ENCODE data around the gene MAPK4.

DNA sequence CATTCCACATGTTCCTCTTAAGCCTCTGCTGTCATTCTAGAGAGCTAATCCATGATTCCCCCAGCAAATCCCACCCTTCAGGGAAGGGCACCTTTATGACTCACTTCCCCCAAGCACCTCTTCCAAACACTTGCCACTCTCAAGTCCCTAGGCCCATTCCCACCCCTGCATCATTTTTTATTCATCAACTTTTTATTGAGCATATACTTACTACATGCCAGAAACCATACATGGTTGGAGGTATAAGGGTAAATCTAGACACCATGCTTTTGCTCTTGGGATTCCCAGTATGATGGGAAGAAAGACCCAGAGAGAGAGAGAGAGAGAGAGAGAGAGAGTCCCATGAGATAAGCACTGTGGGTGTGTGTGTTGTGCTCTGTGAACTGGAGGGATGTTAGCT, 87.9 kb downstream of the MAPK4 start:
- TF ChIP-seq, protein P1, sequence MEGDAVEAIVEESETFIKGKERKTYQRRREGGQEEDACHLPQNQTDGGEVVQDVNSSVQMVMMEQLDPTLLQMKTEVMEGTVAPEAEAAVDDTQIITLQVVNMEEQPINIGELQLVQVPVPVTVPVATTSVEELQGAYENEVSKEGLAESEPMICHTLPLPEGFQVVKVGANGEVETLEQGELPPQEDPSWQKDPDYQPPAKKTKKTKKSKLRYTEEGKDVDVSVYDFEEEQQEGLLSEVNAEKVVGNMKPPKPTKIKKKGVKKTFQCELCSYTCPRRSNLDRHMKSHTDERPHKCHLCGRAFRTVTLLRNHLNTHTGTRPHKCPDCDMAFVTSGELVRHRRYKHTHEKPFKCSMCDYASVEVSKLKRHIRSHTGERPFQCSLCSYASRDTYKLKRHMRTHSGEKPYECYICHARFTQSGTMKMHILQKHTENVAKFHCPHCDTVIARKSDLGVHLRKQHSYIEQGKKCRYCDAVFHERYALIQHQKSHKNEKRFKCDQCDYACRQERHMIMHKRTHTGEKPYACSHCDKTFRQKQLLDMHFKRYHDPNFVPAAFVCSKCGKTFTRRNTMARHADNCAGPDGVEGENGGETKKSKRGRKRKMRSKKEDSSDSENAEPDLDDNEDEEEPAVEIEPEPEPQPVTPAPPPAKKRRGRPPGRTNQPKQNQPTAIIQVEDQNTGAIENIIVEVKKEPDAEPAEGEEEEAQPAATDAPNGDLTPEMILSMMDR (IDR thresholded peaks at IDR 0.05; ENCODE audit: low read depth, low read length) = no peak
- no peak for TF ChIP-seq EZH2phosphoT487 (IDR thresholded peaks at IDR 0.05; ENCODE audit: low read depth)

Data from OCI-LY3 (cell line).